A549 (cell line): Measurements from ENCODE around the gene JAKMIP1.

ENCODE experiments used
- BCL3 ChIP-seq: fragments of >200 bp; sonication (Bioruptor Twin); formaldehyde crosslinking; IDR thresholded peaks from 3 replicates; pipeline ENCODE4 v1.6.1; 2016
- BHLHE40 ChIP-seq: IDR thresholded peaks from 2 replicates; pipeline ENCODE4 v1.6.1; 2012; ENCODE audit warnings: low read depth, low read length, inconsistent platforms
- CEBPB ChIP-seq, 2 experiments: fragments of >200 bp in 1 of 2; sonication (Bioruptor Twin) in 1 of 2; formaldehyde crosslinking in 1 of 2; IDR thresholded peaks; 2 replicates each; pipeline ENCODE4 v1.6.1; 2012 to 2016
- CTCF ChIP-seq: fragments of >200 bp; sonication (Bioruptor Twin); formaldehyde crosslinking; IDR thresholded peaks from 3 replicates; pipeline ENCODE4 v1.5.1; 2016
- EP300 ChIP-seq, 2 experiments: fragments of >200 bp; sonication (Bioruptor Twin); formaldehyde crosslinking; IDR thresholded peaks; 2 replicates in 1 of 2; 3 replicates in 1 of 2; pipeline ENCODE4 v1.6.1; 2016 to 2017
- ESRRA ChIP-seq: fragments of 150-350 bp; IDR thresholded peaks from 2 replicates; pipeline ENCODE4 v1.6.1; 2014; ENCODE audit warnings: mild to moderate bottlenecking, low read length, borderline replicate concordance
- FOSL2 ChIP-seq, 2 experiments: fragments of 450-650 bp in 1 of 2; fragments of >200 bp in 1 of 2; sonication (Bioruptor Twin) in 1 of 2; formaldehyde crosslinking; IDR thresholded peaks; 2 replicates each; pipeline versions ENCODE4 v1.5.0 to v1.6.1; 2016 to 2020; ENCODE audit warnings: mild to moderate bottlenecking in 1 of 2, moderate library complexity in 1 of 2
- KDM5A ChIP-seq: fragments of 200-600 bp; sonication (generic); IDR thresholded peaks from 2 replicates; pipeline ENCODE4 v1.6.1; 2016; ENCODE audit warnings: antibody characterized with exemption, mild to moderate bottlenecking
- MAX ChIP-seq: IDR thresholded peaks from 2 replicates; pipeline ENCODE4 v1.6.1; 2012
- POLR2A ChIP-seq: IDR thresholded peaks from 2 replicates; pipeline ENCODE4 v1.6.1; 2012; ENCODE audit warnings: mild to moderate bottlenecking, low read length
- RFX5 ChIP-seq: fragments of 450-650 bp; IDR thresholded peaks from 2 replicates; pipeline ENCODE4 v1.7.1; 2014; ENCODE audit warnings: antibody characterized with exemption, mild to moderate bottlenecking, moderate library complexity
- ZFP36 ChIP-seq: fragments of 450-650 bp; IDR thresholded peaks from 2 replicates; pipeline ENCODE4 v1.6.1; 2014; ENCODE audit warnings: borderline replicate concordance; ENCODE audit not compliant: partially characterized antibody

- TF ChIP-seq EP300 (IDR thresholded peaks at IDR 0.05) (no peak), FOSL2 (IDR thresholded peaks at IDR 0.05) (no peak), FOSL2 (CRISPR knock-in tag; IDR thresholded peaks at IDR 0.05) (no peak), BHLHE40 (no peak), ESRRA (no peak), RFX5 (no peak), POLR2A (no peak), CTCF (no peak), KDM5A (no peak), CEBPB (IDR thresholded peaks at IDR 0.05) (no peak), MAX (no peak), BCL3 (no peak), ZFP36 (no peak)
Observed at GRCh38 chr4:5995901-5996623, 204.3 kb downstream of the JAKMIP1 start.
